ENCODE results near the gene NPTX2.
"Not testable (repeated sequence)": the region's sequence is repeated elsewhere in the genome, so short reads cannot be mapped to it uniquely, and the experiment has no call there.

Gene NPTX2

GRCh38 chr7:98617051-98617959, at the start of gene NPTX2:
TSS of gene NPTX2 (plus strand) at chr7:98617285. CDS start at chr7:98617462, 177 bp downstream.
- peak in 46 of 56 donors; percentile 19 to 89 (median 52) for DNase-seq

- no peak for DNase-seq
These were observed 49.1 kb upstream of the NPTX2 start for GRCh38 chr7:98567991-98568390.

GRCh38 chr7:98568891-98569290, 48.2 kb upstream of the NPTX2 start:
- peak in 19 of 56 donors; percentile 3 to 39 (median 17) for DNase-seq

- DNase-seq: peak in 54 of 56 donors; percentile 9 to 97 (median 72)
These were observed 47.3 kb upstream of the NPTX2 start for GRCh38 chr7:98569691-98570337.

- DNase-seq: no peak
These were observed 46.1 kb upstream of the NPTX2 start for GRCh38 chr7:98571006-98571405.

- no peak for DNase-seq
These were observed 45.1 kb upstream of the NPTX2 start for GRCh38 chr7:98571986-98572385.

- DNase-seq: not testable (repeated sequence)
These were observed 44.4 kb upstream of the NPTX2 start for GRCh38 chr7:98572716-98573115.

GRCh38 chr7:98573816-98574215, 43.3 kb upstream of the NPTX2 start:
- DNase-seq: no peak

GRCh38 chr7:98575878-98576277, 41.2 kb upstream of the NPTX2 start:
- DNase-seq: no peak

- DNase-seq: no peak
These were observed 32.3 kb upstream of the NPTX2 start for GRCh38 chr7:98584830-98585229.

GRCh38 chr7:98591926-98592325, 25.2 kb upstream of the NPTX2 start:
- no peak for DNase-seq

- no peak for DNase-seq
These were observed 22.7 kb upstream of the NPTX2 start for GRCh38 chr7:98594348-98594747.

GRCh38 chr7:98594787-98595186, 22.3 kb upstream of the NPTX2 start:
- DNase-seq: no peak

- DNase-seq: no peak
These were observed 18.1 kb upstream of the NPTX2 start for GRCh38 chr7:98598846-98599615.

- DNase-seq: no peak
These were observed 17.2 kb upstream of the NPTX2 start for GRCh38 chr7:98599886-98600285.

- DNase-seq: no peak
These were observed 14.2 kb upstream of the NPTX2 start for GRCh38 chr7:98602755-98603398.

- DNase-seq: no peak
These were observed 13.7 kb upstream of the NPTX2 start for GRCh38 chr7:98603399-98603788.

GRCh38 chr7:98613601-98614425, 3.3 kb upstream of the NPTX2 start:
- DNase-seq: peak in 13 of 56 donors; percentile 5 to 61 (median 33)

GRCh38 chr7:98616381-98617050, 569 bp upstream of the NPTX2 start:
- peak in 4 of 56 donors; percentile 29 to 70 (median 60) for DNase-seq

GRCh38 chr7:98617960-98618418, 904 bp downstream of the NPTX2 start:
- DNase-seq: peak in 1 of 56 donors; percentile 14

Measured in amygdala (tissue), 56 donors.